ENCODE data around the gene AKT3. TPM values are rescaled to one million over a fixed set of nuclear protein-coding genes. Genes with fewer than 3 reads are reported as not detected.

The AKT3 gene
- total and polyA plus RNA-seq, 2 of the 8 experiments (the other 6 are each of a cell fraction or from before 2014, with no cell fraction given) = 6.0 to 36.4 TPM

GRCh38 chr1:243440406-243440805, 409.6 kb downstream of the AKT3 start:
- FAIRE-seq (no peak), DNase-seq (ENCODE audit: low read depth in 1 of 2, low spot score in 2 of 2) (peak in 1 of 2 experiments; percentile 19)
- Histone ChIP-seq H3K27ac (ENCODE audit: low read depth, low read length) (no peak overlapping the region), H4K91ac (replicated peaks; ENCODE audit: insufficient read length, low read length) (no peak overlapping the region), H3K14ac (ENCODE audit: insufficient read length) (no peak overlapping the region), H2BK15ac (ENCODE audit: low read length) (no peak overlapping the region), H3K4me2 (ENCODE audit: insufficient read depth in 1 of 2, low read depth in 2 of 2, low read length in 2 of 2) (no peak overlapping the region), H3K27me3 (replicated peaks in 1 of 4; ENCODE audit: control insufficient read depth in 3 of 4, extremely low read depth in 1 of 4, insufficient read depth in 3 of 4, low read length in 3 of 4) (no peaks in the 10 kb centered on the region), H3K56ac (replicated peaks; ENCODE audit: insufficient read length, low read depth, low read length) (no peak overlapping the region), H4K5ac (ENCODE audit: insufficient read length, low read depth, low read length) (no peak overlapping the region), H3K79me1 (ENCODE audit: low read depth, low read length) (no peaks in the 10 kb centered on the region), H2BK20ac (ENCODE audit: low read length) (no peak overlapping the region), H3K9ac (replicated peaks in 1 of 4; ENCODE audit: extremely low read depth in 1 of 4, low read depth in 3 of 4, low read length in 3 of 4) (no peak overlapping the region), H3K9me3 (ENCODE audit: insufficient read depth in 2 of 2, low read depth in 1 of 2, low read length in 1 of 2) (no peaks in the 10 kb centered on the region), H4K8ac (ENCODE audit: extremely low read depth, insufficient read depth, low read length) (no peak overlapping the region), H3K4me1 (replicated peaks in 1 of 4; ENCODE audit: control insufficient read depth in 3 of 4, insufficient read depth in 4 of 4, low read length in 3 of 4) (peaks cover 0 to 10% (median 0%) of the 10 kb centered on the region in 4 experiments; a peak in 1 of 7 replicates), H4K20me1 (replicated peaks in 1 of 2; ENCODE audit: control insufficient read depth in 1 of 2, insufficient read depth in 2 of 2, low read length in 2 of 2) (no peaks in the 10 kb centered on the region), H2BK12ac (ENCODE audit: low read depth, low read length) (0 out of 2 replicates have a peak overlapping the region, but pooled peaks have one; percentile 14), H3K36me3 (ENCODE audit: control insufficient read depth in 2 of 4, insufficient read depth in 4 of 4, low read length in 3 of 4) (no peaks in the 10 kb centered on the region), H2AK5ac (ENCODE audit: low read depth, low read length) (no peak overlapping the region), H3K18ac (ENCODE audit: extremely low read depth, low read length) (no peak overlapping the region), H2AFZ (ENCODE audit: low read length) (no peak overlapping the region), H3K23ac (ENCODE audit: insufficient read length) (no peak overlapping the region), H3K4me3 (ENCODE audit: extremely low read depth in 1 of 4, insufficient read depth in 2 of 4, low read depth in 3 of 4, low read length in 4 of 4) (no peak overlapping the region), H3K23me2 (ENCODE audit: low read depth, low read length) (no peaks in the 10 kb centered on the region), H3K79me2 (ENCODE audit: control insufficient read depth in 1 of 2, insufficient read depth in 2 of 2, low read length in 2 of 2) (no peaks in the 10 kb centered on the region), H2BK120ac (replicated peaks; ENCODE audit: low read depth, low read length) (no peak overlapping the region), H3K4ac (replicated peaks; ENCODE audit: insufficient read length, low read depth, low read length) (no peak overlapping the region), H2BK5ac (ENCODE audit: low read depth, low read length) (no peak overlapping the region)
- ChIA-PET CTCF (ENCODE audit: partially characterized antibody) (interaction anchor here (0.9 kb wide), 1 partner anchor 308 kb away, joined by 3 read pairs; no protein-coding TSS in a partner anchor), POLR2A (ENCODE audit: partially characterized antibody) (interaction anchor here (1.5 kb wide), 1 partner anchor 13 kb away, joined by 4 read pairs; no protein-coding TSS in a partner anchor)
- peak; percentile 71 for TF ChIP-seq TEAD4 (IDR thresholded peaks at IDR 0.05; ENCODE audit: low read depth, low read length)
- no peak for TF ChIP-seq HDAC2 (IDR thresholded peaks at IDR 0.05; ENCODE audit: borderline replicate concordance in 1 of 2, low read depth in 2 of 2, low read length in 2 of 2)
- 83% methylated on average over 2 of the region's 2 CpGs; no CpG with 5 or more reads in 1 of the 2 experiments for WGBS, 2 experiments (ENCODE audit: extremely low coverage in 1 of 2, insufficient coverage in 1 of 2, insufficient read length in 1 of 2, insufficient replicate concordance in 2 of 2, low coverage in 1 of 2, low lambda C conversion rate in 2 of 2, missing lambda C conversion rate in 1 of 2)

Measured in H1 (cell line).